Measurements from ENCODE around the gene PLA2G4E. TPM values are rescaled to one million over a fixed set of nuclear protein-coding genes. Genes with fewer than 3 reads are reported as not detected.

PLA2G4E gene
- total RNA-seq, 1 experiment from 2014 or later, result not detected

- ATAC-seq, result no peak
- no peak for DNase-seq
- H3K36me3 ChIP-seq (ENCODE audit: low read depth, low read length), result no peaks in the 10 kb centered on the region
- H3K4me1 ChIP-seq (ENCODE audit: insufficient read depth, low read length), result no peaks in the 10 kb centered on the region
- ChIA-PET CTCF (no interaction called here), POLR2A (ENCODE audit: unreplicated experiment) (no interaction called here)
- H3K9me2 ChIP-seq (replicated peaks; ENCODE audit: low read length), result no peaks in the 10 kb centered on the region
- H3K27me3 ChIP-seq (ENCODE audit: low read length), result no peaks in the 10 kb centered on the region
- H3K79me2 ChIP-seq (ENCODE audit: low read length), result no peaks in the 10 kb centered on the region
- no peak overlapping the region for H3K4me3 ChIP-seq (ENCODE audit: low read length)
- no peaks in the 10 kb centered on the region for H4K20me1 ChIP-seq (ENCODE audit: low read length)
- H3K27ac ChIP-seq (ENCODE audit: low read length), result no peak overlapping the region
- no peak overlapping the region for H3K4me2 ChIP-seq (ENCODE audit: low read length)
- H2AFZ ChIP-seq (ENCODE audit: low read length), result no peak overlapping the region
- TF ChIP-seq, protein P1, sequence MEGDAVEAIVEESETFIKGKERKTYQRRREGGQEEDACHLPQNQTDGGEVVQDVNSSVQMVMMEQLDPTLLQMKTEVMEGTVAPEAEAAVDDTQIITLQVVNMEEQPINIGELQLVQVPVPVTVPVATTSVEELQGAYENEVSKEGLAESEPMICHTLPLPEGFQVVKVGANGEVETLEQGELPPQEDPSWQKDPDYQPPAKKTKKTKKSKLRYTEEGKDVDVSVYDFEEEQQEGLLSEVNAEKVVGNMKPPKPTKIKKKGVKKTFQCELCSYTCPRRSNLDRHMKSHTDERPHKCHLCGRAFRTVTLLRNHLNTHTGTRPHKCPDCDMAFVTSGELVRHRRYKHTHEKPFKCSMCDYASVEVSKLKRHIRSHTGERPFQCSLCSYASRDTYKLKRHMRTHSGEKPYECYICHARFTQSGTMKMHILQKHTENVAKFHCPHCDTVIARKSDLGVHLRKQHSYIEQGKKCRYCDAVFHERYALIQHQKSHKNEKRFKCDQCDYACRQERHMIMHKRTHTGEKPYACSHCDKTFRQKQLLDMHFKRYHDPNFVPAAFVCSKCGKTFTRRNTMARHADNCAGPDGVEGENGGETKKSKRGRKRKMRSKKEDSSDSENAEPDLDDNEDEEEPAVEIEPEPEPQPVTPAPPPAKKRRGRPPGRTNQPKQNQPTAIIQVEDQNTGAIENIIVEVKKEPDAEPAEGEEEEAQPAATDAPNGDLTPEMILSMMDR (conservative IDR thresholded peaks at IDR 0.05; ENCODE audit: low read depth, low read length), result no peak
- TF ChIP-seq EZH2phosphoT487 (IDR thresholded peaks at IDR 0.05; ENCODE audit: borderline replicate concordance, low read length), result no peak
- no peak for TF ChIP-seq EZH2 (IDR thresholded peaks at IDR 0.05; ENCODE audit: low read length, unreplicated experiment)
- BruUV-seq (replicated peaks), result no TSS peak
- no peaks in the 10 kb centered on the region for H3K9me3 ChIP-seq (ENCODE audit: low read length)
- no peak overlapping the region for H3K9ac ChIP-seq (ENCODE audit: low read length)
- intact Hi-C loops (cut with micrococcal nuclease), result no loop called here
- H3F3A ChIP-seq (ENCODE audit: low read length, unreplicated experiment), result no peaks in the 10 kb centered on the region
Measured at GRCh38 chr15:41995476-41995855, 25.4 kb downstream of the PLA2G4E start.

GRCh38 chr15:41994772-41995475, 25.9 kb downstream of the PLA2G4E start:
- BruUV-seq (replicated peaks), result no TSS peak
- H2AFZ ChIP-seq (ENCODE audit: low read length), result no peak overlapping the region
- POLR2A ChIA-PET (ENCODE audit: unreplicated experiment), result no interaction called here
- TF ChIP-seq EZH2 (IDR thresholded peaks at IDR 0.05; ENCODE audit: low read length, unreplicated experiment), result no peak
- TF ChIP-seq, protein P1 (conservative IDR thresholded peaks at IDR 0.05; ENCODE audit: low read depth, low read length), result no peak
- TF ChIP-seq EZH2phosphoT487 (IDR thresholded peaks at IDR 0.05; ENCODE audit: borderline replicate concordance, low read length), result no peak
- H3K4me2 ChIP-seq (ENCODE audit: low read length), result no peak overlapping the region
- no peaks in the 10 kb centered on the region for H3K4me1 ChIP-seq (ENCODE audit: insufficient read depth, low read length)
- ATAC-seq, result no peak
- no peak overlapping the region for H3K9ac ChIP-seq (ENCODE audit: low read length)
- DNase-seq, result no peak
- no peak overlapping the region for H3K27ac ChIP-seq (ENCODE audit: low read length)
- CTCF ChIA-PET, result no interaction called here
- H3K9me3 ChIP-seq (ENCODE audit: low read length), result no peaks in the 10 kb centered on the region
- H3K9me2 ChIP-seq (replicated peaks; ENCODE audit: low read length), result no peaks in the 10 kb centered on the region
- H3K79me2 ChIP-seq (ENCODE audit: low read length), result no peaks in the 10 kb centered on the region
- H3F3A ChIP-seq (ENCODE audit: low read length, unreplicated experiment), result no peaks in the 10 kb centered on the region
- H3K36me3 ChIP-seq (ENCODE audit: low read depth, low read length), result no peaks in the 10 kb centered on the region
- intact Hi-C loops (cut with micrococcal nuclease), result no loop called here
- H3K4me3 ChIP-seq (ENCODE audit: low read length), result no peak overlapping the region
- H4K20me1 ChIP-seq (ENCODE audit: low read length), result no peaks in the 10 kb centered on the region
- H3K27me3 ChIP-seq (ENCODE audit: low read length), result no peaks in the 10 kb centered on the region

- Histone ChIP-seq H3K27me3 (ENCODE audit: low read length) (no peaks in the 10 kb centered on the region), H3K9me3 (ENCODE audit: low read length) (no peaks in the 10 kb centered on the region), H3K36me3 (ENCODE audit: low read depth, low read length) (no peaks in the 10 kb centered on the region), H3K4me2 (ENCODE audit: low read length) (no peak overlapping the region), H3K4me3 (ENCODE audit: low read length) (no peak overlapping the region), H3K27ac (ENCODE audit: low read length) (no peak overlapping the region), H3K79me2 (ENCODE audit: low read length) (no peaks in the 10 kb centered on the region), H3F3A (ENCODE audit: low read length, unreplicated experiment) (no peaks in the 10 kb centered on the region), H4K20me1 (ENCODE audit: low read length) (no peaks in the 10 kb centered on the region), H3K9me2 (replicated peaks; ENCODE audit: low read length) (no peaks in the 10 kb centered on the region), H3K4me1 (ENCODE audit: insufficient read depth, low read length) (no peaks in the 10 kb centered on the region), H2AFZ (ENCODE audit: low read length) (no peak overlapping the region), H3K9ac (ENCODE audit: low read length) (no peak overlapping the region)
- no TSS peak for BruUV-seq (replicated peaks)
- DNase-seq (no peak), ATAC-seq (no peak)
- TF ChIP-seq, protein P1 (conservative IDR thresholded peaks at IDR 0.05; ENCODE audit: low read depth, low read length), result no peak
- TF ChIP-seq EZH2 (IDR thresholded peaks at IDR 0.05; ENCODE audit: low read length, unreplicated experiment) (no peak), EZH2phosphoT487 (IDR thresholded peaks at IDR 0.05; ENCODE audit: borderline replicate concordance, low read length) (no peak)
- POLR2A ChIA-PET (ENCODE audit: unreplicated experiment), result no interaction called here
- CTCF ChIA-PET, result no interaction called here
- intact Hi-C loops (cut with micrococcal nuclease), result no loop called here
Measured at GRCh38 chr15:41994171-41994650, 26.6 kb downstream of the PLA2G4E start.
